Skeletal muscle tissue (tissue), 4 donors: Measurements from ENCODE around the gene CUL9. TPM values are rescaled to one million over a fixed set of nuclear protein-coding genes. Genes with fewer than 3 reads are reported as not detected.

Source experiments
- H3K27ac ChIP-seq: one replicate; pipeline ENCODE4 v1.7.0; 2013; ENCODE audit warnings: mild to moderate bottlenecking, low read depth, low read length, inconsistent platforms
- H3K27me3 ChIP-seq, 3 donors: one replicate each; pipeline ENCODE4 v1.7.0; 2013; ENCODE audit warnings: low read length in 3 of 3; ENCODE audit not compliant: control insufficient read depth in 3 of 3, insufficient read depth in 3 of 3
- H3K36me3 ChIP-seq, 3 donors: one replicate each; pipeline ENCODE4 v1.7.0; 2013; ENCODE audit warnings: low read length in 3 of 3; ENCODE audit not compliant: control insufficient read depth in 3 of 3, insufficient read depth in 3 of 3
- H3K4me1 ChIP-seq, 3 donors: one replicate each; pipeline ENCODE4 v1.7.0; 2013; ENCODE audit warnings: low read length in 3 of 3, mild to moderate bottlenecking in 3 of 3; ENCODE audit not compliant: control insufficient read depth in 3 of 3, insufficient read depth in 3 of 3
- H3K4me3 ChIP-seq, 3 donors: one replicate each; pipeline ENCODE4 v1.7.0; 2013; ENCODE audit warnings: low read length in 3 of 3
- H3K9ac ChIP-seq, 3 donors: one replicate each; pipeline ENCODE4 v1.7.0; 2013; ENCODE audit warnings: low read length in 3 of 3, mild to moderate bottlenecking in 3 of 3, moderate library complexity in 2 of 3, low read depth in 1 of 3
- H3K9me3 ChIP-seq, 3 donors: one replicate each; pipeline ENCODE4 v1.7.0; 2013; ENCODE audit warnings: low read length in 3 of 3; ENCODE audit not compliant: control insufficient read depth in 3 of 3
- total RNA-seq: library from RNA; depleted of rRNA; stranded (reverse); fragments of >200 nt; gene quantifications from one replicate; pipeline ENCODE4 v1.2.3, GENCODE V29; 2014
- donor health status: Osteomylitis.

CUL9 gene
- total RNA-seq, 1 donor from 2014 or later: 11.0 TPM

DNA sequence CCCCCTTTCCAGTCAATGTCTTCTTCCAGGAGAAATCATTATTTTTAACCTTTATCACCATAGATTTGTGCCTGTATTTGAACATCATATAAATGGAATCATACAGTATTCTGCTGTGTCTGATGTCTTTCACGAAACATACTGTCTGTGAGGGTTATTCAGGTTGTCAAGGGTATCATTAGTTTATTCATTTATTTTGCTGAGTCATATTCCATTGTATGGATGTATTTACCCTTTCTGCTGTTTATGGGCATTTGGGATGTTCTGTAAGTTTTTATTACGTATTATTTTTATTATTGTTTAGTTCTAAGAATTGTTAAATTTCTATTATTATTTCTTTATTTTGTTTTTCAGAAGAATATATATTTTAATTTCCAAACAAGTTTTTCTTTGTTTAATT is 25.3 kb downstream of the CUL9 start:
- Histone ChIP-seq H3K27ac (no peak overlapping the region), H3K4me3 (no peak overlapping the region), H3K36me3 (peaks cover 19 to 27% (median 21%) of the 10 kb centered on the region in 3 donors), H3K27me3 (no peaks in the 10 kb centered on the region), H3K4me1 (no peaks in the 10 kb centered on the region), H3K9me3 (no peaks in the 10 kb centered on the region), H3K9ac (no peak overlapping the region)

DNA sequence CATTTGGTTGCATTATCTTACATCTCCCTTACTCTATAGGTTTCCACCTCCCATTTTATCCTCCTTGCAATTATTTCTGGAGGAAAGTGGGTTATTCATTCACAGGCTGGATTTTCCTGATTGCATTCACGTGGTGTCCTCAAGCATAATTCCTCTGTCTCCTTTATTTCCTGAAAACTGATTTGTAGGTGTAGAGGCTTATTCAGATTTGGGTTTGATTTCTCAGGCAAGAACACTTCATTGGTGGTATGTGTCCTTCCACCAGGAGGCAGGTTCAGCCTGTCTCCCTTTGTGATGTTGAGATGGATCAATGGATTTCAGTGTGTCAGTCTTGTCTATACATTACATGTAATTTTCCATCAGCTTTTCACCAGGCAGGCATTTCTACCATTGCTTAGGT is 30.0 kb downstream of the CUL9 start:
- Histone ChIP-seq H3K36me3 (peaks cover 20 to 24% (median 24%) of the 10 kb centered on the region in 3 donors), H3K9ac (no peak overlapping the region), H3K4me1 (no peaks in the 10 kb centered on the region), H3K27me3 (no peaks in the 10 kb centered on the region), H3K9me3 (no peaks in the 10 kb centered on the region), H3K27ac (no peak overlapping the region), H3K4me3 (no peak overlapping the region)

DNA sequence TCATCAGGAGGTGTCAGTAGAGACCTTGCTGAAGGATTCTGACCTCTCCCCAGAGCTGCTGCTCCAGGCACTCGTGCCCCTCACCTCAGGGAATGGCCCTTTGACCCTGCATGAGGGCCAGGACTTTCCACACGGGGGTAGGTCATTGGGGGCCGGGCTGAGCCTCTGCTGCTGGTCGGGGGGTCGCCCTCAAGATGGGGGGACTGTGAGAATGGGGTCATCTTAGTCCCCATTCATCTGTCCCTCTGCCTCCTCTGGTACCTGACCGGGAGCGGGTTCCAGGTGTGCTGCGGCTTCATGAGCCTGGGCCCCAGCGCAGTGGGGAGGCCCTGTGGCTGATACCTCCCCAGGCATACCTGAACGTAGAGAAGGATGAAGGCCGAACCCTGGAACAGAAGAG is 31.4 kb downstream of the CUL9 start:
- Histone ChIP-seq H3K27ac (no peak overlapping the region), H3K4me3 (no peak overlapping the region), H3K9me3 (no peaks in the 10 kb centered on the region), H3K9ac (no peak overlapping the region), H3K36me3 (peaks cover 25 to 27% (median 27%) of the 10 kb centered on the region in 3 donors), H3K27me3 (no peaks in the 10 kb centered on the region), H3K4me1 (no peaks in the 10 kb centered on the region)

DNA sequence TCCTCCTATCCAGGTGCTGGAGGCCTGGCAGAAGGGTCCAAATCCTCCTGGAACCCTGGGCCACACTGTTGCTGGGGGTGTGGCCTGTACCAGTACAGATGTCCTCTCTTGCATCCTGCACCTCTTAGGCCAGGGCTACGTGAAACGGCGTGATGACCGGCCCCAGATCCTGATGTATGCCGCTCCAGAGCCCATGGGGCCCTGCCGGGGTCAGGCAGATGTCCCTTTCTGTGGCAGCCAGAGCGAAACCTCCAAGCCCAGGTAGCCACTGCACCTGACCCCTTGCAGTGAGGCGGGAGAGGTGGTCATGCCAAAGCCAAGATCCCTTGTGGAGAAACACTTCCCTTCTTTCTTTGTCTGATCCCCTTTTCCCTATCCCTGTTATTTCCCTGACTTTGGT is 33.1 kb downstream of the CUL9 start:
- peaks cover 27 to 31% (median 30%) of the 10 kb centered on the region in 3 donors for H3K36me3 ChIP-seq

DNA sequence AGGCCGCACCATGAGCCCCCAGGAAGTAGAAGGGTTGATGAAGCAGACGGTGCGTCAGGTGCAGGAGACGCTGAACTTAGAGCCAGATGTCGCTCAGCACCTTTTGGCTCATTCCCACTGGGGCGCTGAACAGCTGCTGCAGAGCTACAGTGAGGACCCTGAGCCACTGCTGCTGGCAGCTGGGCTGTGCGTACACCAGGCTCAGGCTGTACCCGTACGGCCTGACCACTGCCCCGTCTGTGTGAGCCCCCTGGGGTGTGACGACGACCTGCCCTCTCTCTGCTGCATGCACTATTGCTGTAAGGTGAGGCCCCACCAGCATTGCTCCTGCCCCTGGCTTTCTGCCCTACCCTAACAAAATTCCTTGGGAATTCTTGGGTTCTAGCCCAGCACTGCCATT is 34.2 kb downstream of the CUL9 start:
- no peaks in the 10 kb centered on the region for H3K9me3 ChIP-seq
- no peak overlapping the region for H3K27ac ChIP-seq
- no peaks in the 10 kb centered on the region for H3K4me1 ChIP-seq
- H3K27me3 ChIP-seq: no peaks in the 10 kb centered on the region
- peaks cover 33 to 38% (median 35%) of the 10 kb centered on the region in 3 donors for H3K36me3 ChIP-seq
- no peak overlapping the region for H3K4me3 ChIP-seq
- H3K9ac ChIP-seq: no peak overlapping the region

More for the DNA sequence above, 33.1 kb downstream of the CUL9 start:
- no peaks in the 10 kb centered on the region for H3K27me3 ChIP-seq
- no peaks in the 10 kb centered on the region for H3K9me3 ChIP-seq
- H3K4me1 ChIP-seq: no peaks in the 10 kb centered on the region
- H3K9ac ChIP-seq: no peak overlapping the region
- no peak overlapping the region for H3K4me3 ChIP-seq
- no peak overlapping the region for H3K27ac ChIP-seq

DNA sequence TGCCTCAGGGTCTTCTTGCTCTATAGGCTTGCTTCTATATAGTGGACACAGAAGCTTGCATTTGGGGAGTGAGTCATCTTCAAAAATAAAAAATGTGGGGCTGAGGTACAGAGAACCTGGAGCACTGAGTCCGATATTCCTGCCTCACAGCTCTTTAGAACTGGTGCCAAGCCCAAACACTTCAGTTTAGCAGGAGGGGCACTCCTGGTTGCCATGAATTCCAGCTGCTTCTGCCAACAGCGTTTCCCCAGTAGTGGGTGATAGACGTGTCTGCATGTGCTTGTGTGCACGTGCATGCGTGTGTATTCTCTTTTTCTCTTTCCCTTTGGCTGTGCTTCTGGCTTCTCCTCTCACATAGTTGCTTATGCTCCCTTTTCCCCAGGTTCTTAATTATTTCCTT is 35.4 kb downstream of the CUL9 start:
- H3K27me3 ChIP-seq: no peaks in the 10 kb centered on the region
- peaks cover 33 to 41% (median 35%) of the 10 kb centered on the region in 3 donors for H3K36me3 ChIP-seq
- H3K4me3 ChIP-seq: no peak overlapping the region
- no peak overlapping the region for H3K9ac ChIP-seq
- H3K27ac ChIP-seq: no peak overlapping the region
- no peaks in the 10 kb centered on the region for H3K9me3 ChIP-seq
- peaks cover 0 to 3% (median 0%) of the 10 kb centered on the region in 3 donors for H3K4me1 ChIP-seq

DNA sequence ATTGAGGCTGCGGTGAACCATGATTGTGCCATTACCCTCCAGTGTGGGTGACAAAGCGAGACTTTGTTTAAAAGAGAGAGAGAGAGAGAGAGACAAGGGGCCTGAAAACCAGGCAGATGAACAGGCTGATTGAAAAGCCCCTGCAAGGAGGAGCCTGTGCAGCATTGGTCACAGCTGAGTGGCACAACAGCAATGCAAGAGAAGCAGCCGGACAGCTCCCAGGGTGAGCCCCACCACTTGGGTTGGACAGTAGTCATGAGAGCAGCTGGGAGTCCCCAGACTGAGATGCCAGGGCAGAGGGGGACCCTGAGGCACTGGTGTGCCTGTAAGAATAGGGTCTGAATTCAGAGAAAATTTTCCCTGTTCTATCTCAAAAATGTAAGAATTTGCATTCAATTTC is 37.1 kb downstream of the CUL9 start:
- no peak overlapping the region for H3K4me3 ChIP-seq
- no peaks in the 10 kb centered on the region for H3K9me3 ChIP-seq
- H3K9ac ChIP-seq: no peak overlapping the region
- H3K4me1 ChIP-seq: peaks cover 0 to 3% (median 0%) of the 10 kb centered on the region in 3 donors
- H3K36me3 ChIP-seq: peaks cover 33 to 50% (median 40%) of the 10 kb centered on the region in 3 donors
- H3K27ac ChIP-seq: no peak overlapping the region
- H3K27me3 ChIP-seq: no peaks in the 10 kb centered on the region

DNA sequence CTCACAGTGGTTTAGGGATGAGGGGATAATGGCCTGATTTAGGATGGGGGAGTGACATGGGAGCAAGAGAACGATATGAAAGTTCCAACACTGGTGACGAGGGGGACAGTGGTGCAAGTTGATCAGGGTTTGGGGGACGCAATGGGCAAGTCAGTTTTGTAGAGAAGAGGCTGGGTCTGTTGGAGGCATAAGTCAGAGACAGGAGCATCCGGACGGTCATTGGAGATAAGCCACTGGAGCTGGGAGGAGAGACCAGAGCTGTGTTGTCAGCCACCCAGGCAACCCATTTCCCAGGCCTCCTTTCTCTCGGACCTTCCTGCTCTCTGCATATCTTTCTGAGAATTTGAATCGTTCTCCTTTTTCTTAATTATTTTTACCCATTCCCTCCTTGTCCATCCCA is 37.8 kb downstream of the CUL9 start:
- no peaks in the 10 kb centered on the region for H3K27me3 ChIP-seq
- H3K9ac ChIP-seq: no peak overlapping the region
- H3K4me1 ChIP-seq: peaks cover 0 to 3% (median 0%) of the 10 kb centered on the region in 3 donors
- H3K27ac ChIP-seq: no peak overlapping the region
- peaks cover 34 to 51% (median 43%) of the 10 kb centered on the region in 3 donors for H3K36me3 ChIP-seq
- no peaks in the 10 kb centered on the region for H3K9me3 ChIP-seq
- H3K4me3 ChIP-seq: no peak overlapping the region

DNA sequence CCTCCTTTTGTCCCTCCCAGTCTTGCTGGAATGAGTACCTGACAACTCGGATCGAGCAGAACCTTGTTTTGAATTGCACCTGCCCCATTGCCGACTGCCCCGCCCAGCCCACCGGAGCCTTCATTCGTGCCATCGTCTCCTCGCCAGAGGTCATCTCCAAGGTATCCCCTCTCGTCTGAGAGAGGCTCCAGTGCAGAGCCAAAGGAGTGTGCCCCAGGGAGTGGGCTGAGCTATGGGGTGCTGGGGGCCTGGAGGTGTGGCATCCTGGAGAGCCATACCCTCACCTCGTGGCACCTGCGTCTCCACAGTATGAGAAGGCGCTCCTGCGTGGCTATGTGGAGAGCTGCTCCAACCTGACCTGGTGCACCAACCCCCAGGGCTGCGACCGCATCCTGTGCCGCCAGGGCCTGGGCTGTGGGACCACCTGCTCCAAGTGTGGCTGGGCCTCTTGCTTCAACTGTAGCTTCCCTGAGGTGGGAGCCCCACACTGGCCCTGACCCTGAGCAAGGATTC is 38.5 kb downstream of the CUL9 start:
- Histone ChIP-seq H3K27me3 (no peaks in the 10 kb centered on the region), H3K9ac (no peak overlapping the region), H3K4me3 (no peak overlapping the region), H3K36me3 (peaks cover 30 to 51% (median 39%) of the 10 kb centered on the region in 3 donors), H3K27ac (no peak overlapping the region), H3K9me3 (no peaks in the 10 kb centered on the region), H3K4me1 (peaks cover 0 to 3% (median 0%) of the 10 kb centered on the region in 3 donors)

DNA sequence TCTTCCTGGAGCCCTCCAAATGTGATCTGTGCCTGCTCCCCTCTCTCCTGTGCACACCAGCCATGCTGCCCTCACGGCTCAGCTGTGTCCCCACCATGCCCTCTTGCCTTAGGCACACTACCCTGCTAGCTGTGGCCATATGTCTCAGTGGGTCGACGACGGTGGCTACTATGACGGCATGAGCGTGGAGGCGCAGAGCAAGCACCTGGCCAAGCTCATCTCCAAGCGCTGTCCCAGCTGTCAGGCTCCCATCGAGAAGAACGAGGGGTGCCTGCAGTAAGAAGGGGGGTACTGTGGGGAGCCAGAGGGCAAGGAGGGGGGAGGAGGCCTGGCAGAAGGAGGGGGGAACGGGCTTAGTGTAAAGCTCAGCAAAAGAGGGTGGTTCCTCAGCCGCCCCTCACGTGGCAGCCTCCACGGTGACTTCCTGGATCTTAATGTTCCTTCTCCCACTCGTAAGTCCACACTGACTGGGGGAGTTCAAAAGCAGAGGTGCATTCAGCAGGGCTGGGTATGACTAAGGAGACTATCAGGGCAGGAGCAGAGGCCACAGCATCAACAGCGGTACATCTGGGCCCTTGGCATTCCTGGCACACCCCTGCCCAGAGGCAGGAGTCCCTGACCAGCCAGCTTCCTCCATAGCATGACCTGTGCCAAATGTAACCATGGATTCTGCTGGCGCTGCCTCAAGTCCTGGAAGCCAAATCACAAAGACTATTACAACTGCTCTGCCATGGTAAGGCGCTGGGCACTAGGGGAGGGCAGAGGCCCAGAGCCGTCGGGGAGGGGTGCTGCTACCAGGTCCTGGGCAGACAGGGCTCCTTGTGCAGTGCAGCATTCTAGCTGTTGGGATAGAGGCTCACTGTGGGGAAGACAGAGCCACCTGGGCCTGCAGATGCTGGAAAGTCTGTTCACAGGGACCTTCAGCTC is 39.3 kb downstream of the CUL9 start:
- Histone ChIP-seq H3K36me3 (peaks cover 25 to 50% (median 38%) of the 10 kb centered on the region in 3 donors), H3K4me3 (no peak overlapping the region)

More for the DNA sequence above, 39.3 kb downstream of the CUL9 start:
- Histone ChIP-seq H3K9ac (no peak overlapping the region), H3K27me3 (no peaks in the 10 kb centered on the region), H3K4me1 (peaks cover 0 to 3% (median 0%) of the 10 kb centered on the region in 3 donors), H3K9me3 (no peaks in the 10 kb centered on the region), H3K27ac (no peak overlapping the region)
